Measurements from ENCODE around the gene TP53I13. TPM values are rescaled to one million over a fixed set of nuclear protein-coding genes. Genes with fewer than 3 reads are reported as not detected.

TP53I13 gene
- total RNA-seq, 4 donors from 2014 or later, result 41.5 to 57.3 (median 52.1) TPM

DNA sequence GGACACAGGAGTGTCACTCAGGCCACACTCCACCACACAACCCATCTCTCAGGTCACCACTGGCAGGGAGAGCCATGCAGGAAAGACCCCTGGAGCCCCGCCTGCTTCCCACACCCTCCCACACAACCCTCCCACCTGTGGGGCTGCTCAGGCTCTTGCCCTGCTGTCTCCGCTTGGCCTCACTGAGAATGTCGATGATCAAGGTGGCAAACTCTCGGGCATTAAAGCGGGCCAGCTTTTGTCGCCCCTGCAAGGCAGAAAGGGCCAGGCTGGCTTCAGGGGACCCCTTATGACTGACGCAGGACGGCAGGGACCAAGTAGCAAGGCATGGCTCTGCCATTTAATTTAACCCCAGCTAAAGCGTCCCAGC lies 8.5 kb downstream of the TP53I13 start:
- H3K4me3 ChIP-seq, result no peak overlapping the region
- H3K4me1 ChIP-seq, result peaks cover 0 to 54% (median 15%) of the 10 kb centered on the region in 3 donors
- H3K27me3 ChIP-seq, result no peaks in the 10 kb centered on the region
- no peak for TF ChIP-seq POLR2A (IDR thresholded peaks at IDR 0.05)
- no peak for TF ChIP-seq EP300 (IDR thresholded peaks at IDR 0.05)
- no peak for TF ChIP-seq POLR2AphosphoS5 (IDR thresholded peaks at IDR 0.05)
- TF ChIP-seq, protein P1, sequence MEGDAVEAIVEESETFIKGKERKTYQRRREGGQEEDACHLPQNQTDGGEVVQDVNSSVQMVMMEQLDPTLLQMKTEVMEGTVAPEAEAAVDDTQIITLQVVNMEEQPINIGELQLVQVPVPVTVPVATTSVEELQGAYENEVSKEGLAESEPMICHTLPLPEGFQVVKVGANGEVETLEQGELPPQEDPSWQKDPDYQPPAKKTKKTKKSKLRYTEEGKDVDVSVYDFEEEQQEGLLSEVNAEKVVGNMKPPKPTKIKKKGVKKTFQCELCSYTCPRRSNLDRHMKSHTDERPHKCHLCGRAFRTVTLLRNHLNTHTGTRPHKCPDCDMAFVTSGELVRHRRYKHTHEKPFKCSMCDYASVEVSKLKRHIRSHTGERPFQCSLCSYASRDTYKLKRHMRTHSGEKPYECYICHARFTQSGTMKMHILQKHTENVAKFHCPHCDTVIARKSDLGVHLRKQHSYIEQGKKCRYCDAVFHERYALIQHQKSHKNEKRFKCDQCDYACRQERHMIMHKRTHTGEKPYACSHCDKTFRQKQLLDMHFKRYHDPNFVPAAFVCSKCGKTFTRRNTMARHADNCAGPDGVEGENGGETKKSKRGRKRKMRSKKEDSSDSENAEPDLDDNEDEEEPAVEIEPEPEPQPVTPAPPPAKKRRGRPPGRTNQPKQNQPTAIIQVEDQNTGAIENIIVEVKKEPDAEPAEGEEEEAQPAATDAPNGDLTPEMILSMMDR (IDR thresholded peaks at IDR 0.05), result no peak
- peak overlapping the region in 2 of 4 donors; percentile 12 to 35 for H3K27ac ChIP-seq
- H3K36me3 ChIP-seq, result peaks cover 0 to 89% of the 10 kb centered on the region in 2 donors
- no peak for ATAC-seq
- H3K9me3 ChIP-seq, result no peaks in the 10 kb centered on the region
- WGBS, 2 donors (ENCODE audit: low coverage in 1 of 2), result 94% methylated on average over 7 of the region's 9 CpGs; no CpG with 5 or more reads in 1 of the 2 donors

DNA sequence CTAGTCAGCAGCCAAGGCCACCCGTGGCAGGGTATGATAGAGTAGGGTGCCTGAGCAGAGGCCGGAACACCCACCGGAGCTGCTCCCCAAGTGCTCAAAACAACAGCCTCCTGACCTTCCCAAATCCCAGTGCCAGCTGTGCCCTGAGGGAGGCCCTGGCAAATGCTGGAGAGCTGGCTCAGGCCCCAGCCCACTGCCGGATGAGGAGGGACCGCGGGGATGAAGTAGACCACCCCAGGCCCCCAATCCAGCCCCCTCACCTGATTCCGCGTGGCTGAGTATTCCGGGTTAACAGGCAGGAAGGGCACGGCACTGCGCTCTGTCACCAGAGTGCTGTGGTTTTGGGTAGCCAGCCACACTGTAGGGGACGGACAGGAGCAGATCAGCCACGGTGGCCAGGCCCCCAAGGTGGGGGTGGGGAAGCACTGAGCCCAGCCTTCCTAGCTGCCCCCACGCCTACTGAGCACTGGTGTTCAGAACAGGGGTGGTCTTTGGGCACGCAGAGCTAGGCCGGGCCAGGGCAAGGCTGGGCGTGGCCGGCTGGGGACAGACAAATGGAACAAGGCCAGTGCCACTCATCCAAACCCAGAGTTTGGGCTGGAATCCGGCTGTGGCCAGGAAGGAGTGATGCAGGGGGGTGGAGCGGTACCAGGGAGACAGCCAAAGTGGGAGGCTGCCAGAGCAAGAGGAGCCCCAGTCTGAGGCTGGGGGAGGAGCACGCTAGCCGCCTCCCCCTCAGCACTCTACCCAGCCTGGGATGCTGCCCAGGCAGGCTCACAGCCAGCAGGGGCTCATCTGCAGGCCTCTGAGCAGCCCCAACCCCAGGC lies 9.1 kb downstream of the TP53I13 start:
- Histone ChIP-seq H3K9me3 (no peaks in the 10 kb centered on the region), H3K27ac (peak overlapping the region in 3 of 4 donors; percentile 10 to 35 (median 12)), H3K4me3 (no peak overlapping the region), H3K36me3 (peaks cover 0 to 93% of the 10 kb centered on the region in 2 donors), H3K4me1 (peaks cover 0 to 54% (median 11%) of the 10 kb centered on the region in 3 donors), H3K27me3 (no peaks in the 10 kb centered on the region)
- ATAC-seq, result no peak
- WGBS, 2 donors (ENCODE audit: low coverage in 1 of 2), result no CpG with 5 or more reads among the region's 22 CpGs
- no peak for TF ChIP-seq EP300 (IDR thresholded peaks at IDR 0.05)
- TF ChIP-seq POLR2A (IDR thresholded peaks at IDR 0.05), result no peak
- TF ChIP-seq, protein P1 (IDR thresholded peaks at IDR 0.05), result no peak
- TF ChIP-seq POLR2AphosphoS5 (IDR thresholded peaks at IDR 0.05), result no peak

DNA sequence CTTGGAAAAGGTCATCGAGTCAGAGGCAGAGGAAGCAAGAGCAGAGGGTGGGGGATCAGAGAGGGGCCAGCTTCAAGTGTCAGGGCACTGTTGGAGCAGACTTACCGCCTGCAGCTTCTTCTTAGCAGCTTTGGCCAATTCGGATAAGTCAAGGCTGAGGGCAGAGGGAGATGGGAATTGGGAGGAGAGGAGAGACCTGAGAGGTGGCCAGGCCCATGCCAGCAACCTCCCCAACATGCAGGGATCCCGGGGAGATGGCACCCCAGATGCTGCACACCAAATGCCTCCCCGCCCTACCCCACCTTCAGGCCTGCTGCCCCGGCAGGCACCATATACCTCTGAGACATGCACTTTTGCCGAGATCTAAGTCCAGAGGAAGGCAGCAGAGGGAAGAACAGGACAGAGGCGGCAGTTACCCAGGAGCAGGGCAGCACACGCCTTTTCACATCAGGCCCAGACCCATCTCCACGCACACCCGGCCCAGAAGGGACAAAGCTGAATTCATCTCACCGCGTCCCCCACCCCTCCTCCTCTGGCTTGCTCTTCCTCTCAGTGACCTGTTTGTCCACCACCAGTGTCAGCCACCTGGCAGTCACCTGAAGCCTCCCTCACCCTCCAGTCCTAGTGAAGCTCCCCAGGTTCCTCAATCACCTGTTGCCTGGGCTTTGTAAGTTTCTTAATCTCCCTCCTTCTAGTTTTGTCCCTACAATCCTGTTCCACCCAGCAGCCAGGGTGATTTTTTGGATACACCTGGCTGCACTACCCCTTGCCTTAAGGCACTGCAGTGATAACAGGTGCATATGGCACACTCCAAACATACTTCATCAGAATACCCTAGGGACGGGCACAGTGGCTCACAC lies 10.4 kb downstream of the TP53I13 start:
- H3K9me3 ChIP-seq, result no peaks in the 10 kb centered on the region
- peaks cover 0 to 98% of the 10 kb centered on the region in 2 donors for H3K36me3 ChIP-seq
- peak overlapping the region in 2 of 4 donors; percentile 10 to 35 for H3K27ac ChIP-seq
- H3K27me3 ChIP-seq, result no peaks in the 10 kb centered on the region
- 80 to 87% methylated on average over 1 to 7 of the region's 14 CpGs for WGBS, 2 donors (ENCODE audit: low coverage in 1 of 2)
- TF ChIP-seq EP300 (IDR thresholded peaks at IDR 0.05) (no peak), POLR2A (IDR thresholded peaks at IDR 0.05) (no peak), POLR2AphosphoS5 (IDR thresholded peaks at IDR 0.05) (no peak)
- TF ChIP-seq, protein P1 (IDR thresholded peaks at IDR 0.05), result no peak
- ATAC-seq, result no peak
- no peak overlapping the region for H3K4me3 ChIP-seq
- H3K4me1 ChIP-seq, result peaks cover 0 to 56% (median 3%) of the 10 kb centered on the region in 3 donors

DNA sequence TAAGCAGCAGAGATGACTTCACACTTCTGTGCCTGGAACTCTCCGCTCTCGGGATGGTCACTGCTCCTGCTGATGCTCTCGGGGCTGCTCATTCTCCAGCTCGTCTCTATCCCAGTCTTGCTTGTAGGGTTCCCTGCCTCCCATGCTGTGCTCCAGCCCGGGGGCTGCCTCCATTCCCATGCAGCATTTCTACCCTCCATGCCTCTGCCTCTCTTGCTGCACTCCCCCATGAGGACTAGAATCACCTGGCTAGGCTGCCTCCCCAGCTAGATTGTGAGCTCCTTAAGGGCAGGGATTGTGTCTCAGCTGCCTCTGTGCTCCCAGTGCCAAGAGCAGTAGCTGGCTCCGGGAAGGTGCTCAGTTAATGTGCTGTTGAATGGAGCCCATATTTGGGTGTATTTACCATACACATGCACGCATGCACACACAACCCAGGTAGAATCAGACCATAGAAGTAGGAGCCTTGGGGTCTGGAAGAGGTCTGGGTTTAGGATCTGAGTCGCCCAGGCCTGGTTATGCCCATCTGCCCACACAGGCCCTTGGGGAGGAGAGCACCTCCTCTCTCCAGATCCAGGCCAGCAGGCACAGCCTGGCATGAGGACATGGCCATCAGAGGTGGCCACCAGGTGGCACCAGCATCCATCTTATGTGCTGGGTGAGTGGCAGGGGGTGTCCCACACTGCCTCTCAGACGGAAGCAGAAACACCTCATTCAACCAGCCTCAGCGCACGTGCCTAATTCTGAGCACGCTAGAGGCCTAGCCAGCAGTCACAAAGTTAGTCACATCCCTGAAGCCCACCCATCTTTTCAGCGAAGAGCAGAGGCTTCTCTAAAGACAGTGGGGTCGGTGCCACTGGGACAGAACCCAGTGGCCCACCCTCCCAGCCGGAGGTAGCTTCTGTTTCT lies 11.6 kb downstream of the TP53I13 start:
- Histone ChIP-seq H3K27ac (peak overlapping the region in 2 of 4 donors; percentile 49 to 89), H3K9me3 (no peaks in the 10 kb centered on the region), H3K27me3 (no peaks in the 10 kb centered on the region), H3K36me3 (peaks cover 0 to 86% of the 10 kb centered on the region in 2 donors), H3K4me3 (no peak overlapping the region), H3K4me1 (peaks cover 0 to 68% (median 10%) of the 10 kb centered on the region in 3 donors)
- TF ChIP-seq POLR2AphosphoS5 (IDR thresholded peaks at IDR 0.05) (peak; percentile 54), POLR2A (IDR thresholded peaks at IDR 0.05) (no peak), EP300 (IDR thresholded peaks at IDR 0.05) (no peak)
- TF ChIP-seq, protein P1 (IDR thresholded peaks at IDR 0.05), result peak in 3 of 4 experiments; percentile 90 to 93 (median 92)
- ATAC-seq, result peak; percentile 81
- WGBS, 2 donors (ENCODE audit: low coverage in 1 of 2), result 51 to 68% methylated on average over 4 to 11 of the region's 15 CpGs
